ENCODE results near the gene FAM120A. TPM values are rescaled to one million over a fixed set of nuclear protein-coding genes. Genes with fewer than 3 reads are reported as not detected.

The FAM120A gene
- total RNA-seq, 6 experiments from 2014 or later, result 61.9 to 92.1 (median 76.0) TPM

DNA sequence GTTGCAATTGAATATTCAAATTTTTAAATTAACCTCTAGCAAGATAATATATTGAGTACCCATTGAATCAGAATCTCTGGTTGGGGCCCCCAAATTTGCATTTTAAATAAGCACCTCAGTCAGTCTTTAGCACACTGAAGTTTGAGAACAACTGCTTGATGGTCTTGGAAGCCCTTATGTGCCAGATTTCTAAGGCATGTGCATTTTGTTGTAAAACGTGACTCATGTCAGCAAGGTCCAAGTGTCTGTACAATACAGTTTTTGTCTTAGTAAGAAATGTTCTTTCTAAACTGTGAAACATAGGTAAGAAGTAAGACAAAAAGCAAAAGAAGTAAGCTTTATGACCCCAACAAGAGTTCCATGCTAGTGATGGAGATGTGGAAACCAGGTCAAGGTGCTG lies 65.8 kb downstream of the FAM120A start:
- H3K36me3 ChIP-seq, result peaks cover 0 to 29% (median 4%) of the 10 kb centered on the region in 4 donors
- no peaks in the 10 kb centered on the region for H3K4me1 ChIP-seq
- no peak overlapping the region for H3K4me3 ChIP-seq
- ATAC-seq, result no peak
- TF ChIP-seq CTCF (IDR thresholded peaks at IDR 0.05), result no peak
- TF ChIP-seq POLR2A (IDR thresholded peaks at IDR 0.05), result no peak
- H3K27ac ChIP-seq, result no peak overlapping the region
- no peaks in the 10 kb centered on the region for H3K9me3 ChIP-seq
- no peak for DNase-seq
- 92% methylated on average over 1 of the region's 1 CpG for WGBS (ENCODE audit: insufficient coverage, low coverage, low lambda C conversion rate, missing lambda C conversion rate)
- intact Hi-C loops (cut with DNase I), result no loop called here
- no peaks in the 10 kb centered on the region for H3K27me3 ChIP-seq

DNA sequence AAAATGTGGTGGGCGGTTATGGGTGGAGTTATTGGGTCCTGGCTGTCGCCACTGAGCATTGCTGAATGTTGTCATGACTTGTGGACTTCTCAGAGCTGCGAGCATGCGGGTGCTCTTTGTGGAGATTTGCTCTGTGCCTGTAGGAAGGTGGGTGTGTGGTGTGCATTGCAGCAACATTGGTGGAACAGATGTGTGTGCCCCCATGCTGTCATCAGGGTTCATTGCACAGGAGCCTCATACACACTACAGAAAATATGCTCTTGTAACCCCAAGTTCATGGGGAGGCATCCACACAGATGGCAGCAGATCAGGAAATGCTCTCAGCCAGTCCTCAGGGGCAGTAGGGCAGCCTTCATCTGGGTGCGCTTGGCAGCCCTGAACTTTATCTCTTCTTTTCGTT lies 69.0 kb downstream of the FAM120A start:
- ATAC-seq (peak in 2 of 4 donors; percentile 39 to 40), DNase-seq (no peak)
- Histone ChIP-seq H3K27me3 (no peaks in the 10 kb centered on the region), H3K4me1 (no peaks in the 10 kb centered on the region), H3K27ac (no peak overlapping the region), H3K36me3 (peaks cover 0 to 54% (median 9%) of the 10 kb centered on the region in 4 donors), H3K9me3 (no peaks in the 10 kb centered on the region), H3K4me3 (no peak overlapping the region)
- intact Hi-C loops (cut with DNase I), result no loop called here
- 70% methylated on average over 4 of the region's 6 CpGs for WGBS (ENCODE audit: insufficient coverage, low coverage, low lambda C conversion rate, missing lambda C conversion rate)
- no peak for TF ChIP-seq POLR2A (IDR thresholded peaks at IDR 0.05)
- TF ChIP-seq CTCF (IDR thresholded peaks at IDR 0.05), result no peak

GRCh38 chr9:93522736-93523135 lies 71.3 kb downstream of the FAM120A start:
- no peak for DNase-seq
- Histone ChIP-seq H3K27ac (no peak overlapping the region), H3K9me3 (no peaks in the 10 kb centered on the region), H3K4me3 (no peak overlapping the region), H3K4me1 (no peaks in the 10 kb centered on the region), H3K36me3 (peaks cover 0 to 58% (median 8%) of the 10 kb centered on the region in 4 donors), H3K27me3 (no peaks in the 10 kb centered on the region)
- intact Hi-C loops (cut with DNase I), result no loop called here
- TF ChIP-seq POLR2A (IDR thresholded peaks at IDR 0.05) (no peak), CTCF (IDR thresholded peaks at IDR 0.05) (no peak)
- WGBS (ENCODE audit: insufficient coverage, low coverage, low lambda C conversion rate, missing lambda C conversion rate), result 76% methylated on average over 3 of the region's 3 CpGs
- no peak for ATAC-seq

DNA sequence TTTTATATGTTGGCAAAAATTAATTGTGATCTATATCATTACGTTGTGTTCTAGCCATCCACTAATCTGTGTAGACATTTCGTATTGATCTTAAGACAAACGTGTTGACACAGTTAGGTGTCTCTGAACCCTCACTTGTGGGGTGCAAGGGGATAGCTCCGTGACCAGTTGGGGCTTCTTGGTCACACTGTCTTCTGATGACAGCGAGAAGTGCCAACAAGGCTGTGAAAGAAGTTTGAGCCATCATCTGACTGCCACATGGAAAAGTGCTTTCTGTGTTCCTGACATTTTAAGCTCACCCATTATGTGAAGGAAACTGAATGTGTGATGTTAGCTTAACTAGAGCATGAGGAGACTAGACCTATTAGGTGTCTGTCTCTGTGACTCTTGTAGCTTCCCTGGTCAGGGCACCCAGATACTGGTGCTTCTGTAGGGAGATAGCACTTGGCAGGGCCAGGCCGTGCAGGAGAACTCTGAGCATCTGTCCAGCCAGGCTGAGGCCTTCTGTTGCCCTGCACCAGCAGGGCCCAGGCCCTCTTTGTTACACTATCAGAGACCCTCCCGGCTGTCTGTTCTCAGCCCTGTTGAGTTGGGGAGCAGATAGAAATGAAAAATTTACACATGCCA lies 72.1 kb downstream of the FAM120A start:
- DNase-seq (no peak), ATAC-seq (peak in 1 of 4 donors; percentile 36)
- intact Hi-C loops (cut with DNase I), result no loop called here
- Histone ChIP-seq H3K27ac (no peak overlapping the region), H3K36me3 (peaks cover 0 to 63% (median 8%) of the 10 kb centered on the region in 4 donors), H3K9me3 (no peaks in the 10 kb centered on the region), H3K4me3 (no peak overlapping the region), H3K27me3 (no peaks in the 10 kb centered on the region), H3K4me1 (no peaks in the 10 kb centered on the region)
- TF ChIP-seq CTCF (IDR thresholded peaks at IDR 0.05) (no peak), POLR2A (IDR thresholded peaks at IDR 0.05) (no peak)
- 86% methylated on average over 6 of the region's 7 CpGs for WGBS (ENCODE audit: insufficient coverage, low coverage, low lambda C conversion rate, missing lambda C conversion rate)
